HEK293 (cell line): ENCODE data around the gene CCNK.

Experiments used
- CTCF ChIP-seq: fragments of 450-650 bp; formaldehyde crosslinking; IDR thresholded peaks from 2 replicates; pipeline ENCODE4 v1.5.1; 2016; ENCODE audit warnings: missing biosample characterization, missing genetic modification characterization
- REST ChIP-seq: fragments of 450-650 bp; formaldehyde crosslinking; IDR thresholded peaks from 2 replicates; pipeline ENCODE4 v1.5.1; 2016; ENCODE audit warnings: missing biosample characterization, missing genetic modification characterization
- YY1 ChIP-seq: fragments of 450-650 bp; formaldehyde crosslinking; IDR thresholded peaks from 2 replicates; pipeline ENCODE4 v1.5.1; 2018; ENCODE audit warnings: missing biosample characterization, missing genetic modification characterization
- ZNF174 ChIP-seq: fragments of 450-650 bp; formaldehyde crosslinking; IDR thresholded peaks from 2 replicates; pipeline ENCODE4 v1.5.0; 2017; ENCODE audit warnings: missing biosample characterization, mild to moderate bottlenecking, missing genetic modification characterization
- ZNF184 ChIP-seq: fragments of 450-650 bp; IDR thresholded peaks from 2 replicates; pipeline ENCODE4 v1.5.1; 2018; ENCODE audit warnings: missing biosample characterization, mild to moderate bottlenecking, missing genetic modification characterization
- ZNF530 ChIP-seq: fragments of 450-650 bp; formaldehyde crosslinking; IDR thresholded peaks from 2 replicates; pipeline ENCODE4 v1.5.1; 2016; ENCODE audit warnings: low read depth, missing biosample characterization, missing genetic modification characterization
- ZNF596 ChIP-seq: fragments of 450-650 bp; IDR thresholded peaks from 2 replicates; pipeline ENCODE4 v1.5.0; 2018; ENCODE audit warnings: missing biosample characterization, mild to moderate bottlenecking, missing genetic modification characterization, moderate library complexity
- ZNF768 ChIP-seq: fragments of 450-650 bp; formaldehyde crosslinking; IDR thresholded peaks from 2 replicates; pipeline ENCODE4 v1.5.1; 2018; ENCODE audit warnings: missing biosample characterization, mild to moderate bottlenecking, missing genetic modification characterization
- ZNF777 ChIP-seq: fragments of 450-650 bp; formaldehyde crosslinking; IDR thresholded peaks from 2 replicates; pipeline ENCODE4 v1.5.1; 2017; ENCODE audit warnings: missing biosample characterization, missing genetic modification characterization, borderline replicate concordance

- TF ChIP-seq CTCF (tag by site-specific recombination): no peak
- TF ChIP-seq REST (tag by site-specific recombination): no peak
- TF ChIP-seq ZNF530 (tag by site-specific recombination): no peak
- TF ChIP-seq ZNF768 (tag by site-specific recombination): no peak
- no peak for TF ChIP-seq YY1 (tag by site-specific recombination)
- TF ChIP-seq ZNF184 (tag by site-specific recombination): no peak
- no peak for TF ChIP-seq ZNF174
- no peak for TF ChIP-seq ZNF596 (tag by site-specific recombination)
- no peak for TF ChIP-seq ZNF777 (tag by site-specific recombination)
Observed at GRCh38 chr14:99478128-99478527, 3.1 kb upstream of the CCNK start.
